SU-DHL-6 (cell line): ENCODE data around the gene OTOF.

Experiments used
- CTCF ChIP-seq: fragments of 200-600 bp; sonication (generic); IDR thresholded peaks from one replicate; pipeline ENCODE4 v1.5.1; 2017; ENCODE audit warnings: antibody characterized with exemption, mild to moderate bottlenecking, low read length, moderate library complexity; ENCODE audit not compliant: insufficient read depth, poor library complexity, severe bottlenecking
- EZH2phosphoT487 ChIP-seq: fragments of 200-600 bp; sonication (generic), shearing (Covaris generic); conservative IDR thresholded peaks from 2 replicates; pipeline ENCODE4 v1.6.1; 2018; ENCODE audit warnings: mild to moderate bottlenecking, antibody characterized with exemption, low read length, moderate library complexity, mixed read lengths

GRCh38 chr2:26480566-26481423 lies 2.9 kb upstream of the OTOF start:
- TF ChIP-seq EZH2phosphoT487, result no peak
- TF ChIP-seq CTCF, result no peak
